ENCODE data around the gene MYO7B. TPM values are rescaled to one million over a fixed set of nuclear protein-coding genes. Genes with fewer than 3 reads are reported as not detected.

The MYO7B gene
- total RNA-seq, 1 donor from 2014 or later, result 3.0 TPM

DNA sequence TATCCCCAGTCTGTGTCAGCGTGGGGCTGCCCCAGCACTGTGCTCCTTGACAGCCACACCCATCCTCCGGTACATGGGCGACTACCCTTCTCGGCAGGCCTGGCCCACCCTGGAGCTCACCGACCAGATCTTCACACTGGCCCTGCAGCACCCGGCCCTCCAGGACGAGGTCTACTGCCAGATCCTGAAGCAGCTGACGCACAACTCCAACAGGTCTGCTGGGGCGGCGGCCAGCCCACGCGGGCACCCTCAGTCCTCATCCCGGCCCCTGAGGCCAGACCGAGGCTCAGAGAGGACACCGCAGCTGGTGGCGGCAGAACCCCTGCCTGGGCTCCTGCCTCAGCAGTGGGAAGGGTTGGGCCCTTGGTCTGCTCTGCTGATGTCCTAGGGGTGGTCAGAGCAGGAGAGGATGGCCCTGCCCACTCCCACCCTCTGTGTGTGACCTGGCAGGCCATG, 96.1 kb downstream of the MYO7B start:
- CTCF ChIA-PET, result interaction anchor here (1.2 to 1.6 kb wide), 3 partner anchors 10 to 40 kb away, joined by 3 to 13 read pairs (median 4); no protein-coding TSS in a partner anchor
- TF ChIP-seq, protein P1, sequence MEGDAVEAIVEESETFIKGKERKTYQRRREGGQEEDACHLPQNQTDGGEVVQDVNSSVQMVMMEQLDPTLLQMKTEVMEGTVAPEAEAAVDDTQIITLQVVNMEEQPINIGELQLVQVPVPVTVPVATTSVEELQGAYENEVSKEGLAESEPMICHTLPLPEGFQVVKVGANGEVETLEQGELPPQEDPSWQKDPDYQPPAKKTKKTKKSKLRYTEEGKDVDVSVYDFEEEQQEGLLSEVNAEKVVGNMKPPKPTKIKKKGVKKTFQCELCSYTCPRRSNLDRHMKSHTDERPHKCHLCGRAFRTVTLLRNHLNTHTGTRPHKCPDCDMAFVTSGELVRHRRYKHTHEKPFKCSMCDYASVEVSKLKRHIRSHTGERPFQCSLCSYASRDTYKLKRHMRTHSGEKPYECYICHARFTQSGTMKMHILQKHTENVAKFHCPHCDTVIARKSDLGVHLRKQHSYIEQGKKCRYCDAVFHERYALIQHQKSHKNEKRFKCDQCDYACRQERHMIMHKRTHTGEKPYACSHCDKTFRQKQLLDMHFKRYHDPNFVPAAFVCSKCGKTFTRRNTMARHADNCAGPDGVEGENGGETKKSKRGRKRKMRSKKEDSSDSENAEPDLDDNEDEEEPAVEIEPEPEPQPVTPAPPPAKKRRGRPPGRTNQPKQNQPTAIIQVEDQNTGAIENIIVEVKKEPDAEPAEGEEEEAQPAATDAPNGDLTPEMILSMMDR (IDR thresholded peaks at IDR 0.05), result no peak
- ATAC-seq (ENCODE audit: low read depth) (no peak), DNase-seq (no peak)
- no peak overlapping the region for H3K4me3 Mint-ChIP-seq
- H3K4me1 Mint-ChIP-seq, result peaks cover 89% of the 10 kb centered on the region
- POLR2A ChIA-PET, result interaction anchor here (1.5 to 1.8 kb wide), 4 partner anchors 9 to 38 kb away, joined by 4 to 7 read pairs (median 4); no protein-coding TSS in a partner anchor
- no peaks in the 10 kb centered on the region for H3K27me3 Mint-ChIP-seq
- no peaks in the 10 kb centered on the region for H3K9me3 Mint-ChIP-seq
- no peaks in the 10 kb centered on the region for H3K36me3 Mint-ChIP-seq (ENCODE audit: low read depth)
- H3K27ac Mint-ChIP-seq, result peak overlapping the region; percentile 30
- intact Hi-C loops (cut with micrococcal nuclease), result loop anchor here (10.0 kb wide), 1 partner anchor 547 kb away; no protein-coding TSS in a partner anchor

DNA sequence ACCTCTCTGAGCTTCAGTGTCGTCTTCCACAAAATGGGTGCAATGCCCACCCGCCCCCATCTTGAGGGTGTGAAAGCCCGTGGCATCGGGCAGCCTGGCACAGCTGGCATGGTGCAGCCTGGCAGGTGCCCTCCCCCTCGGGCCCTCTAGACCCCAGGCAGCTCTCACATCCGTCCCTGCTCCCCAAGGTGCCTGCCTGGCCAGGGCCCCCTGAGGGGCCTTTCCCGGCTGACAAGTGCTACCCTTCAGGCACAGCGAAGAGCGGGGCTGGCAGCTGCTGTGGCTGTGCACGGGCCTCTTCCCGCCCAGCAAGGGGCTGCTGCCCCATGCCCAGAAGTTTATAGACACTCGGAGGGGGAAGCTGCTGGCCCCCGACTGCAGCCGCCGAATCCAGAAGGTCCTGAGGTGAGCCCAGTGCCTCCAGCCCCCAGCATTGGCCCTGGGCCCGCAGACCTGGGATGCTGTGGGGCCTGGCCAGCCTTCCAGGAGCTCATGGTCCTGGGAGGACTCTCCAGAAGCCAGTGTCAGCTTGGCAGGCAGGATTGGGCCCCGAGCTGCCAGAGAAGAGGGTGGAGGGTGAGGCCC, 96.6 kb downstream of the MYO7B start:
- H3K27ac Mint-ChIP-seq, result peak overlapping the region; percentile 83
- H3K27me3 Mint-ChIP-seq, result no peaks in the 10 kb centered on the region
- no peaks in the 10 kb centered on the region for H3K9me3 Mint-ChIP-seq
- peaks cover 92% of the 10 kb centered on the region for H3K4me1 Mint-ChIP-seq
- no peaks in the 10 kb centered on the region for H3K36me3 Mint-ChIP-seq (ENCODE audit: low read depth)
- ATAC-seq (ENCODE audit: low read depth), result no peak
- H3K4me3 Mint-ChIP-seq, result no peak overlapping the region
- DNase-seq, result no peak
- ChIA-PET CTCF (interaction anchor here (1.2 to 1.6 kb wide), 3 partner anchors 10 to 41 kb away, joined by 3 to 13 read pairs (median 4); no protein-coding TSS in a partner anchor), POLR2A (interaction anchor here (1.5 to 1.8 kb wide), 4 partner anchors 9 to 39 kb away, joined by 4 to 7 read pairs (median 4); no protein-coding TSS in a partner anchor)
- intact Hi-C loops (cut with micrococcal nuclease), result loop anchor here (2.0 to 10.0 kb wide), 2 partner anchors 17 to 547 kb away; no protein-coding TSS in a partner anchor
- TF ChIP-seq, protein P1 (IDR thresholded peaks at IDR 0.05), result no peak

DNA sequence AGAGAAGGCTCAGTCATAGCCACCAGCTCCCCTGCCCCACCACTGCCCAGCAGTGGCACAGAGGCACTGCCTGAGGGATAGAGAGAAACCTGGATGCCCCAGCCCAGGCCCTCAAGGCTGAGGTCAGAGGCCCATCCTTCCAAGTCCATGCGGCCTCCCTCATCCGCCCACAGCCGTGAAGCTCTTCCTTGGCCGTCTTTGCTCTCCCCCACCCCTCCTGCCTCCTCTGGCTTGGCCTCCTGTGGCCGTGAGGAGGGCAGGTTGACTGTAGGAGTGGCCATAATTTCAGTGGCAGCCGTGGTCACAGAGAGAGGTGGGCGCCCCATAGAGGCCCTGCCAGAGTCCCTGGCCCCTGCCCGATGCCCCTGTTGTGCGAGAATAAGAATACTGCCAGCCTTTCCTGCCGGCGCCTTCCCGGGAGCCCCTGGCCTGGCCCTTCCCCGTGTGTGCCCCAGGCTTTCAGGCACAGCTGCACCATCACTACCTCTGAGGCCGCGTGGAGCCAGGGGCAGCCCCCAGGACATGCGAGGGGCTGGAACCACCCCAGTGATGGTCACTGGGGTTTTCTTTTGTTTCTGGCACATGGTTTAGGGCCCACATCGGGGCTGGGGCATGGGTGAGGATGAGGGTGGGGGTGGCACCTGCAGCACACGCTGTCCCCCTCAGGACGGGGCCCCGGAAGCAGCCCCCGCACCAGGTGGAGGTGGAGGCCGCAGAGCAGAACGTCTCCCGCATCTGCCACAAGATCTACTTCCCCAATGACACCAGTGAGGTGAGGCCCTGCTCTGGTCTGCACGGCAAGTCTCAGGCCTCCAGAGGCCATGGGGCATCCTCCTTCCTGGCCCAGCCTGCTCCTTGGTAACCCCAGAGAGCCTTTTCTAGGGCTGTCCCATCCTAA, 97.4 kb downstream of the MYO7B start:
- ATAC-seq (ENCODE audit: low read depth), result peak; percentile 72
- Mint-ChIP-seq H3K36me3 (ENCODE audit: low read depth) (no peaks in the 10 kb centered on the region), H3K9me3 (no peaks in the 10 kb centered on the region), H3K27ac (peak overlapping the region; percentile 83), H3K4me3 (peak overlapping the region; percentile 50), H3K4me1 (peaks cover 94% of the 10 kb centered on the region), H3K27me3 (no peaks in the 10 kb centered on the region)
- peak; percentile 53 for DNase-seq
- POLR2A ChIA-PET, result interaction anchor here (1.0 to 1.8 kb wide), 5 partner anchors 8 to 106 kb away, joined by 3 to 7 read pairs (median 4); partner anchors contain the start of gene IWS1
- intact Hi-C loops (cut with micrococcal nuclease), result loop anchor here (1.0 to 10.0 kb wide), 3 partner anchors 12 to 548 kb away; no protein-coding TSS in a partner anchor
- CTCF ChIA-PET, result interaction anchor here (1.2 to 1.6 kb wide), 3 partner anchors 9 to 42 kb away, joined by 3 to 13 read pairs (median 4); no protein-coding TSS in a partner anchor
- TF ChIP-seq, protein P1 (IDR thresholded peaks at IDR 0.05), result no peak

DNA sequence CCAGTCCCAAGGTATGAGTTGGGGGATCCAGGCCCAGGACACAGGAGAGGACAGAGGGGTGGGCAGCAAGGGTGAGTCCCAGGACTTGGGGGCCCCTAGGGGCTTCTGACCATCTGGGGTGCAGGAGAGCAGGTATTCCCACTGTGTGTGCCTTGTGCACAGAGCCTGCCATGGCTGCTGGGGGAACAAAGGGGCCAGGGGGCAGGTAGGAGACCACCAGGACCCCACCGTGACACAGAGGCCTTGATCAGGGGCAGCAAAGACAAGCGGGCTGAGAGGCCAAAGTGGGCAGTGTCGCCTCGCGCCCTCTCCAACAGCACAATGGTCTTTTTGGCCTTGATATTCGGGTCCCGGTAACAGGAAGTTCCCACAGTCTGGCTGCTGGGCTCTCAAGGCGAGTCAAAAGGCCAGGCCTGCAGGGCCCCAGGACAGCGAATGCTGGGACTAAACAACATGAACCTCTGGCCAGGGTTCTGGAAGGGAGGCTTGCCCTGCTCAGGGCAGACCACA, 98.1 kb downstream of the MYO7B start:
- peak overlapping the region; percentile 83 for H3K27ac Mint-ChIP-seq
- ATAC-seq (ENCODE audit: low read depth) (no peak), DNase-seq (no peak)
- CTCF ChIA-PET, result interaction anchor here (0.7 kb wide), 1 partner anchor 42 kb away, joined by 3 read pairs; no protein-coding TSS in a partner anchor
- H3K27me3 Mint-ChIP-seq, result no peaks in the 10 kb centered on the region
- intact Hi-C loops (cut with micrococcal nuclease), result loop anchor here (1.0 to 10.0 kb wide), 3 partner anchors 12 to 549 kb away; no protein-coding TSS in a partner anchor
- H3K4me3 Mint-ChIP-seq, result peak overlapping the region; percentile 52
- peaks cover 96% of the 10 kb centered on the region for H3K4me1 Mint-ChIP-seq
- H3K36me3 Mint-ChIP-seq (ENCODE audit: low read depth), result no peaks in the 10 kb centered on the region
- POLR2A ChIA-PET, result interaction anchor here (0.7 to 1.0 kb wide), 2 partner anchors 28 to 107 kb away, joined by 3 read pairs; partner anchors contain the start of gene IWS1
- no peaks in the 10 kb centered on the region for H3K9me3 Mint-ChIP-seq
- TF ChIP-seq, protein P1 (IDR thresholded peaks at IDR 0.05), result no peak

Data from activated B cell treated with CpG ODN at 0.5 μM for 24 hours (primary cell).